K562 (cell line): ENCODE measurements around the gene KLB. TPM values are rescaled to one million over a fixed set of nuclear protein-coding genes. Genes with fewer than 3 reads are reported as not detected.

Experiments used
- ARID4B ChIP-seq: sonication (generic); formaldehyde crosslinking; IDR thresholded peaks from 2 replicates; pipeline ENCODE4 v1.8.0; 2022; ENCODE audit warnings: mild to moderate bottlenecking, missing genetic modification reagents
- CHAMP1 ChIP-seq: fragments of 450-650 bp; IDR thresholded peaks from 2 replicates; pipeline ENCODE4 v1.6.1; 2016; ENCODE audit warnings: mild to moderate bottlenecking
- DNMT1 ChIP-seq: fragments of 450-650 bp; IDR thresholded peaks from 2 replicates; pipeline ENCODE4 v1.6.1; 2016; ENCODE audit warnings: antibody characterized with exemption, mild to moderate bottlenecking
- E2F4 ChIP-seq: sonication (generic); formaldehyde crosslinking; IDR thresholded peaks from 2 replicates; pipeline ENCODE4 v1.8.0; 2022; ENCODE audit warnings: mild to moderate bottlenecking, low read depth, missing genetic modification reagents
- ELF1 ChIP-seq: fragments of 200-800 bp; sonication (Bioruptor generic); IDR thresholded peaks from 2 replicates; pipeline ENCODE4 v1.6.1; 2016; ENCODE audit warnings: missing genetic modification characterization, missing compliant biosample characterization
- FOSL1 ChIP-seq: fragments of 200-800 bp; sonication (Bioruptor generic); conservative IDR thresholded peaks from 2 replicates; pipeline ENCODE4 v1.6.1; 2016; ENCODE audit warnings: missing genetic modification characterization, missing compliant biosample characterization
- HDAC2 ChIP-seq: fragments of 450-650 bp; IDR thresholded peaks from 2 replicates; pipeline ENCODE4 v1.6.1; 2016; ENCODE audit warnings: mild to moderate bottlenecking
- MLX ChIP-seq, 2 experiments: fragments of 450-650 bp in 1 of 2; sonication (generic) in 1 of 2; formaldehyde crosslinking; conservative IDR thresholded peaks; 2 replicates each; pipeline versions ENCODE4 v1.4.0 to v1.8.1; 2020 to 2022; ENCODE audit warnings: mild to moderate bottlenecking in 1 of 2, missing genetic modification reagents in 1 of 2
- MYNN ChIP-seq, 2 experiments: sonication (generic); formaldehyde crosslinking in 1 of 2; IDR thresholded peaks; 2 replicates each; pipeline versions ENCODE4 v1.5.0 to v1.6.1; 2016 to 2020; ENCODE audit warnings: antibody characterized with exemption in 1 of 2, missing genetic modification reagents in 1 of 2
- NR1H2 ChIP-seq: sonication (generic); formaldehyde crosslinking; IDR thresholded peaks from 2 replicates; pipeline ENCODE4 v1.4.0; 2020; ENCODE audit warnings: mild to moderate bottlenecking, missing genetic modification reagents
- NRF1 ChIP-seq, 2 experiments: fragments of 450-650 bp; IDR thresholded peaks in 1 of 2; conservative IDR thresholded peaks in 1 of 2; 2 replicates each; pipeline ENCODE4 v1.6.1; 2014; ENCODE audit warnings: mild to moderate bottlenecking in 2 of 2
- SRSF3 ChIP-seq: fragments of 200-400 bp; formaldehyde crosslinking; IDR thresholded peaks from 2 replicates; pipeline ENCODE4 v1.6.1; 2016; ENCODE audit warnings: mild to moderate bottlenecking, low read length, moderate library complexity; ENCODE audit not compliant: insufficient read depth
- ZBTB8A ChIP-seq: fragments of 450-650 bp; IDR thresholded peaks from 2 replicates; pipeline ENCODE4 v1.6.1; 2018; ENCODE audit warnings: mild to moderate bottlenecking, moderate library complexity; ENCODE audit not compliant: partially characterized antibody
- ZNF239 ChIP-seq: fragments of 250-450 bp; sonication (Bioruptor Pico); IDR thresholded peaks from 2 replicates; pipeline ENCODE4 v1.4.0; 2020; ENCODE audit warnings: mild to moderate bottlenecking
- ZNF282 ChIP-seq: sonication (generic); formaldehyde crosslinking; IDR thresholded peaks from 2 replicates; pipeline ENCODE4 v1.8.1; 2023; ENCODE audit warnings: missing genetic modification reagents
- ZNF561 ChIP-seq: fragments of 450-650 bp; formaldehyde crosslinking; conservative IDR thresholded peaks from 2 replicates; pipeline ENCODE4 v1.4.0; 2020; ENCODE audit warnings: mild to moderate bottlenecking, moderate library complexity
- ZNF644 ChIP-seq: fragments of 200-800 bp; sonication (Bioruptor generic); IDR thresholded peaks from 2 replicates; pipeline ENCODE4 v1.6.1; 2016; ENCODE audit warnings: low read depth, missing genetic modification characterization, missing compliant biosample characterization
- polyA plus RNA-seq, 8 experiments: library from polyadenylated mRNA; depleted of rRNA in 4 of 8; stranded (reverse) in 5 of 8; unstranded in 3 of 8; fragments of >200 nt; fragmentation: Nextera tagmentation in 2 of 8; fragmentation: Illumina TruSeq in 1 of 8; extraction: Ambion mirVana in 2 of 8; extraction: Trizol in 1 of 8; gene quantifications; 2 replicates each; pipeline versions ENCODE4 v1.2.1 to v1.2.3, GENCODE V29; 2011 to 2014; ENCODE audit warnings: inconsistent platforms in 1 of 8, missing spikeins in 1 of 8
- total RNA-seq, 7 experiments: library from RNA; depleted of rRNA in 6 of 7; stranded (reverse); fragments of >200 nt in 6 of 7; fragmentation: Illumina TruSeq in 2 of 7; extraction: Trizol in 2 of 7; gene quantifications; 2 replicates each; pipeline versions ENCODE4 v1.2.1 to v1.2.3, GENCODE V29; 2011 to 2021; ENCODE audit warnings: low replicate concordance in 1 of 7

Gene KLB
- total and polyA plus RNA-seq, 9 of the 15 experiments (the other 6 are each of a cell fraction or from before 2014, with no cell fraction given): 0.04 to 0.13 TPM; not detected in 7

- TF ChIP-seq E2F4 (CRISPR knock-in tag): peak; percentile 94
- TF ChIP-seq FOSL1 (tag): peak; percentile 28; the same call in 1 of the 2 replicates
- peak; percentile 87 for TF ChIP-seq CHAMP1
- TF ChIP-seq MYNN (IDR thresholded peaks at IDR 0.05): peak; percentile 35; the same call in 1 of the 2 replicates
- no peak for TF ChIP-seq MYNN (CRISPR knock-in tag; IDR thresholded peaks at IDR 0.05)
- peak; percentile 80; the same call in 1 of the 2 replicates for TF ChIP-seq ARID4B (CRISPR knock-in tag)
- TF ChIP-seq ZNF644 (tag): no peak; the same call in 1 of the 2 replicates
- peak; percentile 46; the same call in 1 of the 2 replicates for TF ChIP-seq ZNF239 (CRISPR knock-in tag)
- no peak for TF ChIP-seq ZNF561 (CRISPR knock-in tag)
- TF ChIP-seq ZBTB8A: no peak
- TF ChIP-seq NRF1 (conservative IDR thresholded peaks at IDR 0.05 in 1 of 2, IDR thresholded peaks at IDR 0.05 in 1 of 2): peak; percentile 73 to 78
- no peak for TF ChIP-seq DNMT1
- peak; percentile 77 for TF ChIP-seq ELF1 (tag)
- TF ChIP-seq NR1H2 (CRISPR knock-in tag): peak; percentile 24; the same call in 1 of the 2 replicates
- TF ChIP-seq SRSF3: no peak
- TF ChIP-seq MLX (CRISPR knock-in tag; conservative IDR thresholded peaks at IDR 0.05): peak in 1 of 2 experiments; percentile 95; a peak in 1 of 4 replicates
- TF ChIP-seq ZNF282 (CRISPR knock-in tag): peak; percentile 95; the same call in 1 of the 2 replicates
- peak; percentile 70; the same call in 1 of the 2 replicates for TF ChIP-seq HDAC2
These were observed 40.6 kb upstream of the KLB start, which contains the start of gene RFC1 (continued) for GRCh38 chr4:39365830-39366771.
